Mesenchymal stem cell (in vitro differentiated cells and primary cell): Measurements from ENCODE around the gene CPM.

Source experiments
- DNase-seq: peaks from one replicate; pipeline ENCODE4 v3.0.0-alpha.2; 2013
- H2AFZ ChIP-seq: one replicate; pipeline ENCODE4 v1.6.1; 2013; ENCODE audit warnings: low read depth, mild to moderate bottlenecking, control low read depth, inconsistent platforms, low read length, moderate library complexity
- H2AK5ac ChIP-seq: 2 replicates; pipeline ENCODE4 v1.6.1; 2013; ENCODE audit warnings: low read length, moderate library complexity, mild to moderate bottlenecking, inconsistent platforms; ENCODE audit not compliant: severe bottlenecking
- H2BK120ac ChIP-seq: one replicate; pipeline ENCODE4 v1.6.1; 2013; ENCODE audit warnings: low read depth, mild to moderate bottlenecking, inconsistent platforms, low read length, moderate library complexity
- H2BK12ac ChIP-seq, 2 experiments: one replicate each; pipeline ENCODE4 v1.6.1; 2013; ENCODE audit warnings: inconsistent platforms in 2 of 2, low read length in 2 of 2, mild to moderate bottlenecking in 2 of 2, moderate library complexity in 2 of 2, control low read depth in 1 of 2
- H2BK15ac ChIP-seq: one replicate; pipeline ENCODE4 v1.6.1; 2013; ENCODE audit warnings: mild to moderate bottlenecking, low read depth, inconsistent platforms; ENCODE audit not compliant: poor library complexity, severe bottlenecking
- H2BK5ac ChIP-seq: 2 replicates; pipeline ENCODE4 v1.6.1; 2013; ENCODE audit warnings: low read depth, mild to moderate bottlenecking, low read length, control low read depth, inconsistent platforms; ENCODE audit not compliant: poor library complexity, severe bottlenecking
- H3K14ac ChIP-seq, 2 experiments: one replicate each; pipeline ENCODE4 v1.6.1; 2013; ENCODE audit warnings: inconsistent platforms in 2 of 2, low read length in 2 of 2, control low read depth in 1 of 2, mild to moderate bottlenecking in 1 of 2, moderate library complexity in 1 of 2
- H3K18ac ChIP-seq, 2 experiments: one replicate each; pipeline ENCODE4 v1.6.1; 2013; ENCODE audit warnings: inconsistent platforms in 2 of 2, low read length in 2 of 2, control low read depth in 1 of 2, low read depth in 1 of 2, mild to moderate bottlenecking in 1 of 2
- H3K23ac ChIP-seq, 2 experiments: one replicate each; pipeline ENCODE4 v1.6.1; 2013; ENCODE audit warnings: inconsistent platforms in 2 of 2, low read length in 2 of 2, mild to moderate bottlenecking in 2 of 2, moderate library complexity in 2 of 2, control low read depth in 1 of 2
- H3K27ac ChIP-seq: 2 replicates; pipeline ENCODE4 v1.5.1; 2013; ENCODE audit warnings: mild to moderate bottlenecking, moderate library complexity, low read length, control low read depth, inconsistent platforms; ENCODE audit not compliant: poor library complexity, severe bottlenecking
- H3K27me3 ChIP-seq, 2 experiments: 2 replicates each; pipeline versions ENCODE4 v1.6.1 to v1.7.0; 2013; ENCODE audit warnings: low read length in 2 of 2, mild to moderate bottlenecking in 2 of 2, moderate library complexity in 2 of 2, control low read depth in 1 of 2, inconsistent platforms in 1 of 2; ENCODE audit not compliant: control insufficient read depth in 1 of 2, insufficient read depth in 1 of 2
- H3K36me3 ChIP-seq, 2 experiments: 2 replicates each; pipeline versions ENCODE4 v1.6.1 to v1.7.0; 2013; ENCODE audit warnings: low read length in 2 of 2, control low read depth in 1 of 2, inconsistent platforms in 1 of 2, low read depth in 1 of 2, mild to moderate bottlenecking in 1 of 2; ENCODE audit not compliant: insufficient read depth in 2 of 2, control insufficient read depth in 1 of 2
- H3K4ac ChIP-seq, 2 experiments: one replicate each; pipeline ENCODE4 v1.6.1; 2013; ENCODE audit warnings: inconsistent platforms in 2 of 2, low read length in 2 of 2, mild to moderate bottlenecking in 2 of 2, moderate library complexity in 2 of 2, control low read depth in 1 of 2, low read depth in 1 of 2
- H3K4me1 ChIP-seq: 2 replicates; pipeline ENCODE4 v1.6.1; 2013; ENCODE audit warnings: low read depth, low read length, control low read depth; ENCODE audit not compliant: control insufficient read depth, insufficient read depth
- H3K4me2 ChIP-seq: 2 replicates; pipeline ENCODE4 v1.6.1; 2013; ENCODE audit warnings: low read length, mild to moderate bottlenecking, inconsistent platforms; ENCODE audit not compliant: poor library complexity, severe bottlenecking
- H3K4me3 ChIP-seq, 2 experiments: 2 replicates each; pipeline versions ENCODE4 v1.5.1 to v1.7.0; 2013; ENCODE audit warnings: low read length in 2 of 2, mild to moderate bottlenecking in 2 of 2, control low read depth in 1 of 2, low read depth in 1 of 2; ENCODE audit not compliant: insufficient read depth in 1 of 2
- H3K79me1 ChIP-seq: replicated peaks from 2 replicates; pipeline ENCODE4 v1.6.1; 2013; ENCODE audit warnings: mild to moderate bottlenecking, control low read depth, low read length, inconsistent platforms; ENCODE audit not compliant: poor library complexity, severe bottlenecking
- H3K9ac ChIP-seq: 2 replicates; pipeline ENCODE4 v1.7.0; 2013; ENCODE audit warnings: mild to moderate bottlenecking, low read length, moderate library complexity
- H3K9me3 ChIP-seq: 2 replicates; pipeline ENCODE4 v1.7.0; 2013; ENCODE audit warnings: mild to moderate bottlenecking, low read length; ENCODE audit not compliant: control insufficient read depth
- H4K8ac ChIP-seq: one replicate; pipeline ENCODE4 v1.6.1; 2013; ENCODE audit warnings: inconsistent platforms, mild to moderate bottlenecking, low read length, moderate library complexity
- H4K91ac ChIP-seq: one replicate; pipeline ENCODE4 v1.6.1; 2013; ENCODE audit warnings: mild to moderate bottlenecking, low read length, inconsistent platforms
- WGBS: methylation state at CpG from one replicate; pipeline ENCODE4 v1.1.7; 2013; ENCODE audit warnings: mixed read lengths; 5-methylcytosine and 5-hydroxymethylcytosine counted together

Gene CPM

DNA sequence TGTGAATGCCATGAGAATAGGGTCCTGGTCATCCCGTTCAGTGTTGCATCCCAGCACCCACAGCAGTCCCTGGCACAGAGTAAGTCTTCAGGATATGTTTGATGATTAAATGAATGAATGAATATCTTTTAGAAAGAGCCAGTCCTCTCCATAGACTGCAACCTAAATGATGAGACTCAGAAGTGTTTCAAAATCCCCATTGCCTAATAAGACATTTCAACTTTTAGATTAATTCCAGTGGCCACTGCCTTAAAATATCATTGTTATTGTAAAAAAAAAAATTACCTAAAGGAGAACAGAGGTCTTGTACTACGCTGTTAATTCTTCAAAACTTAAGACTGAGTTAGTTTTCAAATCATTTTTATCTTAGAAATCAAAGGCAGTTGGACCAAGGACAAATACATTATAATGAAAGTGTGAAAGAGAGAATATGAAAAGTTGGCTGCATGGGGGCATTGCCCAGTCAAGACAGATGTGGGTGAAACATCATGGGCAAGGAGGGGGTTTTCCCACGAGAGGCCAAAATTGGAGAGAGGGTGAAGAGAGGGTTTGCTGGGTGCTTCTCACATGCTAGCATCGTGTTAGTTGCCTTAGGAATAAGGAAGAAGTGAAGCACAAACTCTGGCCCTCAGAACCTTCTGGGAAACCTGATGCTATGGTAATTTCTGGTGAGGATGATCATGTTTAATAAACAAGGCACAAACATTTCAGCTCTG, 26.3 kb upstream of the CPM start:
- Histone ChIP-seq H3K4me1 (no peaks in the 10 kb centered on the region), H4K8ac (no peak overlapping the region), H3K79me1 (no peaks in the 10 kb centered on the region), H3K18ac (no peak overlapping the region), H4K91ac (no peak overlapping the region), H3K4me3 (no peak overlapping the region), H2BK120ac (no peak overlapping the region), H3K27me3 (no peaks in the 10 kb centered on the region), H2BK5ac (no peak overlapping the region), H3K9ac (no peak overlapping the region), H3K27ac (no peak overlapping the region), H3K23ac (no peak overlapping the region), H3K14ac (no peak overlapping the region), H2BK12ac (no peak overlapping the region), H2AFZ (no peak overlapping the region), H3K4ac (no peak overlapping the region), H3K4me2 (no peak overlapping the region), H2AK5ac (no peak overlapping the region), H2BK15ac (no peak overlapping the region), H3K36me3 (no peaks in the 10 kb centered on the region), H3K9me3 (no peaks in the 10 kb centered on the region)
- WGBS = 91% methylated on average over 2 of the region's 4 CpGs
- no peak for DNase-seq

DNA sequence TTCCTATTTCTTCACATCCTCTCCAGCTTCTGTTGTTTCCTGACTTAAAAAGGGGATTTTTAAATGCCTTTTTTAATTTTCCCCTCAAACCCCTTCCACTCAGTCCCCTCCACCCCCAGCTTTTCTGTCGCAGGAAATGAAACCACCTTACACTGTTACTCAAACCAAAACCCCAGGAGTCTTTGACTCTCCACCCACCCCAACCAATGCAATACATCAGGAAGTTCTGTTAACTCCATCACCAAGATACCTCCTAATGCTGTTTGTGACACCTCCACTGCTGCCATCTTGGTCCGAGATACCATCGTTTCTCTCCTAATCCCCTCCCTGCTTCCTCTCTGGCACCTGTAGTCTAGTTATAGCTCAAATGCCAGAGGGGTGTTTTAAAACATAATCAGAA, 25.4 kb upstream of the CPM start:
- H2AK5ac ChIP-seq = no peak overlapping the region
- 93% methylated on average over 3 of the region's 3 CpGs for whole genome bisulfite sequencing
- H4K8ac ChIP-seq = no peak overlapping the region
- H3K36me3 ChIP-seq = no peaks in the 10 kb centered on the region
- DNase-seq = no peak
- H2BK12ac ChIP-seq = no peak overlapping the region
- no peak overlapping the region for H2BK15ac ChIP-seq
- no peak overlapping the region for H3K4me3 ChIP-seq
- H3K18ac ChIP-seq = no peak overlapping the region
- H3K14ac ChIP-seq = no peak overlapping the region
- H3K4me1 ChIP-seq = no peaks in the 10 kb centered on the region
- H3K27ac ChIP-seq = no peak overlapping the region
- H2AFZ ChIP-seq = no peak overlapping the region
- no peaks in the 10 kb centered on the region for H3K79me1 ChIP-seq
- H3K9me3 ChIP-seq = no peaks in the 10 kb centered on the region
- H2BK5ac ChIP-seq = no peak overlapping the region
- no peak overlapping the region for H3K4me2 ChIP-seq
- no peak overlapping the region for H3K4ac ChIP-seq
- H3K9ac ChIP-seq = no peak overlapping the region
- H2BK120ac ChIP-seq = no peak overlapping the region
- no peak overlapping the region for H3K23ac ChIP-seq
- H4K91ac ChIP-seq = no peak overlapping the region
- no peaks in the 10 kb centered on the region for H3K27me3 ChIP-seq

DNA sequence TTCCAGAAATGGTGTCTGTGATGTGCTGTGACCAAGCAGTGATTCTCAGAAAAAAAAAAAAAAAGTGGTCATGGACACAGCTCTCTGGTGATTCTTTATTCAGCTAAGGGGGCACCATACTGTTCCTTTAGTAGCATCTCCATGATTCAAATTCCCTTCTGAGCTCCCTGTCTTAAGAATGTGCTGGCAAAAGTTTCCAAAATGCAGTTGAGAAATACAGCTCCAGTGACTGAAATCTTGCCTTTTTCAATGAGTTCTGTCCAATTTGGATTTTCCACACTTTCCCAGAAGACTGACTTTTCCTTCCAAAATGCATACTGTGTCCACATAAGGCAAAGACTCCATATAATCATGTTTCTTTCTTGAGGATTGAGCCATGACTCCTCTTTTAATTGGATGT, 24.3 kb upstream of the CPM start:
- H3K4me3 ChIP-seq = no peak overlapping the region
- H2AFZ ChIP-seq = no peak overlapping the region
- no peak overlapping the region for H3K23ac ChIP-seq
- no peak overlapping the region for H2AK5ac ChIP-seq
- no peak overlapping the region for H2BK15ac ChIP-seq
- no peak overlapping the region for H2BK5ac ChIP-seq
- no peak overlapping the region for H4K8ac ChIP-seq
- no peak overlapping the region for H2BK12ac ChIP-seq
- no peak overlapping the region for H3K4me2 ChIP-seq
- H3K9ac ChIP-seq = no peak overlapping the region
- no peak overlapping the region for H3K14ac ChIP-seq
- no peaks in the 10 kb centered on the region for H3K27me3 ChIP-seq
- H2BK120ac ChIP-seq = no peak overlapping the region
- H3K4me1 ChIP-seq = no peaks in the 10 kb centered on the region
- H3K36me3 ChIP-seq = no peaks in the 10 kb centered on the region
- H3K79me1 ChIP-seq = no peaks in the 10 kb centered on the region
- DNase-seq = no peak
- no peak overlapping the region for H3K27ac ChIP-seq
- no peak overlapping the region for H4K91ac ChIP-seq
- H3K9me3 ChIP-seq = no peaks in the 10 kb centered on the region
- no peak overlapping the region for H3K18ac ChIP-seq
- H3K4ac ChIP-seq = no peak overlapping the region

DNA sequence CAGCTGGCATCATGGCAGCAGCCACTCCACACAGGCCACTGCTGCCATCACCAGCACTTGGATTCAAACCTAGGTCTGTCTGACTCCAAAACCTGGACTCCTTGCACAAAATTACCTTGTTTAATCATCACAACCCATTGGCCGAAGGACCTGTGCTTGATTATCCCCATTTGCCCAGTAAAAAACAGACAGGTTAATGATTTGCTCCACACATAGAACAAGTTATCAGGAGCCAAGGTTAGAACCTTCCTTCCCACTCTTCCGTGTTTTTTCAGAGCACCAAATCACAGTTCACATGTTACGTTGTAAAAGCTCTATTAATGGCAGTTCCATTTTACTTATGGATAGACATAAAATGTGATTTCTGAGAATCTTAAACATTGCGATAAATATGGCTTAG, 23.5 kb upstream of the CPM start:
- H2AK5ac ChIP-seq = no peak overlapping the region
- H3K27ac ChIP-seq = no peak overlapping the region
- H2BK120ac ChIP-seq = no peak overlapping the region
- H3K23ac ChIP-seq = no peak overlapping the region
- H3K9ac ChIP-seq = no peak overlapping the region
- no peak overlapping the region for H3K4ac ChIP-seq
- H3K4me2 ChIP-seq = no peak overlapping the region
- H3K18ac ChIP-seq = no peak overlapping the region
- no peaks in the 10 kb centered on the region for H3K36me3 ChIP-seq
- H2AFZ ChIP-seq = no peak overlapping the region
- 92% methylated on average over 3 of the region's 4 CpGs for WGBS
- H4K8ac ChIP-seq = no peak overlapping the region
- H3K14ac ChIP-seq = no peak overlapping the region
- no peak overlapping the region for H3K4me3 ChIP-seq
- H3K27me3 ChIP-seq = no peaks in the 10 kb centered on the region
- H2BK5ac ChIP-seq = no peak overlapping the region
- no peak overlapping the region for H4K91ac ChIP-seq
- H3K4me1 ChIP-seq = no peaks in the 10 kb centered on the region
- H2BK12ac ChIP-seq = no peak overlapping the region
- no peak for DNase-seq
- no peak overlapping the region for H2BK15ac ChIP-seq
- H3K79me1 ChIP-seq = no peaks in the 10 kb centered on the region
- no peaks in the 10 kb centered on the region for H3K9me3 ChIP-seq
